GM20431 (cell line): ENCODE data around the gene SQSTM1.

Experiments used
- in situ Hi-C: fragments of 300-500 bp; cut with MseI, MboI; formaldehyde crosslinking; loops from one replicate; pipeline ENCODE4 v1.15.0; 2020; ENCODE audit warnings: low sequenced_read_pairs; ENCODE audit not compliant: unreplicated experiment

The SQSTM1 gene

GRCh38 chr5:179840321-179840720, 19.6 kb downstream of the SQSTM1 start:
- in situ Hi-C loops: no loop called here

GRCh38 chr5:179840766-179841165, 20.1 kb downstream of the SQSTM1 start:
- in situ Hi-C loops: no loop called here

GRCh38 chr5:179841621-179842020, 20.9 kb downstream of the SQSTM1 start:
- in situ Hi-C loops: no loop called here

- in situ Hi-C loops: no loop called here
Measured at GRCh38 chr5:179852993-179853547, 32.4 kb downstream of the SQSTM1 start.

GRCh38 chr5:179854356-179854755, 33.7 kb downstream of the SQSTM1 start:
- in situ Hi-C loops: no loop called here

- in situ Hi-C loops: no loop called here
Measured at GRCh38 chr5:179858241-179858585, 37.5 kb downstream of the SQSTM1 start.

- in situ Hi-C loops: no loop called here
Measured at GRCh38 chr5:179858586-179859427, 38.1 kb downstream of the SQSTM1 start, which contains the start of gene MRNIP. MRNIP (minus strand) TSS chr5:179858817; CDS start chr5:179858796, 21 bp downstream.

- in situ Hi-C loops: no loop called here
Measured at GRCh38 chr5:179860301-179860700, 39.6 kb downstream of the SQSTM1 start.

GRCh38 chr5:179862296-179862695, 41.6 kb downstream of the SQSTM1 start:
- in situ Hi-C loops: no loop called here

GRCh38 chr5:179862891-179863290, 42.2 kb downstream of the SQSTM1 start:
- in situ Hi-C loops: no loop called here

- in situ Hi-C loops: no loop called here
Measured at GRCh38 chr5:179863449-179864085, 42.9 kb downstream of the SQSTM1 start.

- in situ Hi-C loops: no loop called here
Measured at GRCh38 chr5:179864686-179865085, 44.0 kb downstream of the SQSTM1 start.

GRCh38 chr5:179865491-179866240, 45.0 kb downstream of the SQSTM1 start:
- in situ Hi-C loops: no loop called here

GRCh38 chr5:179866241-179867078, 45.8 kb downstream of the SQSTM1 start:
- in situ Hi-C loops: no loop called here

- in situ Hi-C loops: no loop called here
Measured at GRCh38 chr5:179867079-179867465, 46.4 kb downstream of the SQSTM1 start.

GRCh38 chr5:179867476-179867875, 46.8 kb downstream of the SQSTM1 start:
- in situ Hi-C loops: no loop called here

GRCh38 chr5:179868541-179868940, 47.8 kb downstream of the SQSTM1 start:
- in situ Hi-C loops: no loop called here

- in situ Hi-C loops: no loop called here
Measured at GRCh38 chr5:179869101-179869500, 48.4 kb downstream of the SQSTM1 start.

- in situ Hi-C loops: no loop called here
Measured at GRCh38 chr5:179869641-179870402, 49.1 kb downstream of the SQSTM1 start.
